SK-N-SH treated with all-trans-retinoic acid at 6 μM for 48 hours (cell line): ENCODE measurements around the gene CPSF7.

Experiments used
- ARNTL ChIP-seq: fragments of 450-650 bp; formaldehyde crosslinking; IDR thresholded peaks from 2 replicates; pipeline ENCODE4 v1.5.0; 2020; ENCODE audit warnings: low read depth, mild to moderate bottlenecking, moderate library complexity, borderline replicate concordance
- BACH2 ChIP-seq: fragments of 250-450 bp; sonication (Bioruptor Pico); IDR thresholded peaks from 2 replicates; pipeline ENCODE4 v1.9.0; 2021; ENCODE audit warnings: mild to moderate bottlenecking, borderline replicate concordance
- CSDC2 ChIP-seq: fragments of 250-450 bp; sonication (Bioruptor Pico); IDR thresholded peaks from 2 replicates; pipeline ENCODE4 v1.5.0; 2020; ENCODE audit warnings: mild to moderate bottlenecking, moderate library complexity
- ESRRG ChIP-seq: fragments of 250-450 bp; sonication (Bioruptor Pico); IDR thresholded peaks from 2 replicates; pipeline ENCODE4 v1.6.1; 2021; ENCODE audit warnings: mild to moderate bottlenecking
- GLIS3 ChIP-seq: fragments of 250-450 bp; sonication (Bioruptor Pico); IDR thresholded peaks from 2 replicates; pipeline ENCODE4 v1.5.0; 2020; ENCODE audit warnings: mild to moderate bottlenecking, moderate library complexity
- OSR1 ChIP-seq: fragments of 250-450 bp; sonication (Bioruptor Pico); IDR thresholded peaks from 2 replicates; pipeline ENCODE4 v1.8.0; 2022; ENCODE audit warnings: moderate library complexity, mild to moderate bottlenecking, inconsistent platforms
- TOX ChIP-seq: fragments of 250-450 bp; sonication (Bioruptor Pico); IDR thresholded peaks from 2 replicates; pipeline ENCODE4 v1.8.0; 2021; ENCODE audit warnings: mild to moderate bottlenecking, moderate library complexity, borderline replicate concordance
- ZFP3 ChIP-seq: fragments of 250-450 bp; sonication (Bioruptor Pico); IDR thresholded peaks from 2 replicates; pipeline ENCODE4 v1.5.0; 2020; ENCODE audit warnings: mild to moderate bottlenecking, moderate library complexity
- ZFP30 ChIP-seq: fragments of 450-650 bp; formaldehyde crosslinking; IDR thresholded peaks from 2 replicates; pipeline ENCODE4 v1.5.0; 2022; ENCODE audit warnings: mild to moderate bottlenecking, moderate library complexity
- ZNF70 ChIP-seq: fragments of 450-650 bp; formaldehyde crosslinking; IDR thresholded peaks from 2 replicates; pipeline ENCODE4 v1.5.0; 2020; ENCODE audit warnings: mild to moderate bottlenecking, moderate library complexity
- TF ChIP-seq, protein P1 (sequence below): fragments of 250-450 bp; sonication (Bioruptor Pico); IDR thresholded peaks from 2 replicates; pipeline ENCODE4 v1.5.1; 2020; ENCODE audit warnings: low read depth, mild to moderate bottlenecking, moderate library complexity
- TF ChIP-seq, protein P2 (sequence below): fragments of 250-450 bp; sonication (Bioruptor Pico); IDR thresholded peaks from 2 replicates; pipeline ENCODE4 v1.8.0; 2020; ENCODE audit warnings: mild to moderate bottlenecking, moderate library complexity, borderline replicate concordance

DNA sequence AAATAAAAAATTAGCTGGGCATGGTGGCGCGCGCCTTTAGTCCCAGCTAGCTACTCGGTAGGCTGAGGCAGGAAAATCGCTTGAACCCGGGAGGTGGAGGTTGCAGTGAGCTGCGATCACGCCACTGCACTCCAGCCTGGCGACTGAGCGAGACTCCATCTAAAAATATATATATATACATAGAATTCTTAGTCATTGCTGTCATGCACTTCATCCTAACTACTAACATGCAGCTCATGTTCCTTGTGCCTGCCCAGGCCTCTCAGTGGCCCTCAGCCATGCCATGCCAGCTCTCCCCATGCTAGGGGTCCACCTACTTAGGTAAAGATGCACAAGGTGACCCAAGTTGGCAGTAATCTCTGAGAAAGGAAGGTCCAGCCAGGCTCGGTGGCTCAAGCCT, 71.2 kb downstream of the CPSF7 start:
- no peak for TF ChIP-seq ZFP3 (CRISPR knock-in tag)
- no peak for TF ChIP-seq ZFP30 (CRISPR knock-in tag)
- TF ChIP-seq TOX, result no peak
- TF ChIP-seq ZNF70 (CRISPR knock-in tag), result no peak
- TF ChIP-seq, protein P1, sequence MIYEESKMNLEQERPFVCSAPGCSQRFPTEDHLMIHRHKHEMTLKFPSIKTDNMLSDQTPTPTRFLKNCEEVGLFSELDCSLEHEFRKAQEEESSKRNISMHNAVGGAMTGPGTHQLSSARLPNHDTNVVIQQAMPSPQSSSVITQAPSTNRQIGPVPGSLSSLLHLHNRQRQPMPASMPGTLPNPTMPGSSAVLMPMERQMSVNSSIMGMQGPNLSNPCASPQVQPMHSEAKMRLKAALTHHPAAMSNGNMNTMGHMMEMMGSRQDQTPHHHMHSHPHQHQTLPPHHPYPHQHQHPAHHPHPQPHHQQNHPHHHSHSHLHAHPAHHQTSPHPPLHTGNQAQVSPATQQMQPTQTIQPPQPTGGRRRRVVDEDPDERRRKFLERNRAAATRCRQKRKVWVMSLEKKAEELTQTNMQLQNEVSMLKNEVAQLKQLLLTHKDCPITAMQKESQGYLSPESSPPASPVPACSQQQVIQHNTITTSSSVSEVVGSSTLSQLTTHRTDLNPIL (CRISPR knock-in tag), result no peak
- TF ChIP-seq ESRRG (CRISPR knock-in tag), result no peak
- TF ChIP-seq CSDC2, result no peak
- no peak for TF ChIP-seq ARNTL (CRISPR knock-in tag)
- TF ChIP-seq GLIS3, result no peak
- TF ChIP-seq BACH2 (CRISPR knock-in tag), result no peak
- TF ChIP-seq OSR1 (CRISPR knock-in tag), result no peak
- TF ChIP-seq, protein P2, sequence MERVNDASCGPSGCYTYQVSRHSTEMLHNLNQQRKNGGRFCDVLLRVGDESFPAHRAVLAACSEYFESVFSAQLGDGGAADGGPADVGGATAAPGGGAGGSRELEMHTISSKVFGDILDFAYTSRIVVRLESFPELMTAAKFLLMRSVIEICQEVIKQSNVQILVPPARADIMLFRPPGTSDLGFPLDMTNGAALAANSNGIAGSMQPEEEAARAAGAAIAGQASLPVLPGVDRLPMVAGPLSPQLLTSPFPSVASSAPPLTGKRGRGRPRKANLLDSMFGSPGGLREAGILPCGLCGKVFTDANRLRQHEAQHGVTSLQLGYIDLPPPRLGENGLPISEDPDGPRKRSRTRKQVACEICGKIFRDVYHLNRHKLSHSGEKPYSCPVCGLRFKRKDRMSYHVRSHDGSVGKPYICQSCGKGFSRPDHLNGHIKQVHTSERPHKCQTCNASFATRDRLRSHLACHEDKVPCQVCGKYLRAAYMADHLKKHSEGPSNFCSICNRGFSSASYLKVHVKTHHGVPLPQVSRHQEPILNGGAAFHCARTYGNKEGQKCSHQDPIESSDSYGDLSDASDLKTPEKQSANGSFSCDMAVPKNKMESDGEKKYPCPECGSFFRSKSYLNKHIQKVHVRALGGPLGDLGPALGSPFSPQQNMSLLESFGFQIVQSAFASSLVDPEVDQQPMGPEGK (CRISPR knock-in tag), result no peak
